Neural cell (in vitro differentiated cells): ENCODE measurements around the gene GLS.

Source experiments
- CTCF ChIP-seq: fragments of 450-650 bp; IDR thresholded peaks from 2 replicates; pipeline ENCODE4 v1.5.1; 2014; ENCODE audit warnings: antibody characterized with exemption, mild to moderate bottlenecking, moderate library complexity; ENCODE audit not compliant: poor library complexity, severe bottlenecking
- EZH2 ChIP-seq: fragments of 200-600, 300-800 bp; shearing (Covaris generic), sonication (generic); IDR thresholded peaks from 2 replicates; pipeline ENCODE4 v1.6.1; 2014; ENCODE audit warnings: antibody characterized with exemption, low read length, borderline replicate concordance, mild to moderate bottlenecking; ENCODE audit not compliant: insufficient read depth, poor library complexity, severe bottlenecking
- TAF1 ChIP-seq: IDR thresholded peaks from 2 replicates; pipeline ENCODE4 v1.6.1; 2012; ENCODE audit warnings: low read depth

- no peak for TF ChIP-seq EZH2
- TF ChIP-seq CTCF = no peak
- no peak for TF ChIP-seq TAF1
Observed at GRCh38 chr2:190941571-190941970, 61.0 kb downstream of the GLS start.
